ENCODE measurements around the gene POTEM. TPM values are rescaled to one million over a fixed set of nuclear protein-coding genes. Genes with fewer than 3 reads are reported as not detected.
"Not testable (repeated sequence)": the region's sequence is repeated elsewhere in the genome, so short reads cannot be mapped to it uniquely, and the experiment has no call there.

POTEM gene
- total RNA-seq, 1 donor from 2014 or later: not detected

DNA sequence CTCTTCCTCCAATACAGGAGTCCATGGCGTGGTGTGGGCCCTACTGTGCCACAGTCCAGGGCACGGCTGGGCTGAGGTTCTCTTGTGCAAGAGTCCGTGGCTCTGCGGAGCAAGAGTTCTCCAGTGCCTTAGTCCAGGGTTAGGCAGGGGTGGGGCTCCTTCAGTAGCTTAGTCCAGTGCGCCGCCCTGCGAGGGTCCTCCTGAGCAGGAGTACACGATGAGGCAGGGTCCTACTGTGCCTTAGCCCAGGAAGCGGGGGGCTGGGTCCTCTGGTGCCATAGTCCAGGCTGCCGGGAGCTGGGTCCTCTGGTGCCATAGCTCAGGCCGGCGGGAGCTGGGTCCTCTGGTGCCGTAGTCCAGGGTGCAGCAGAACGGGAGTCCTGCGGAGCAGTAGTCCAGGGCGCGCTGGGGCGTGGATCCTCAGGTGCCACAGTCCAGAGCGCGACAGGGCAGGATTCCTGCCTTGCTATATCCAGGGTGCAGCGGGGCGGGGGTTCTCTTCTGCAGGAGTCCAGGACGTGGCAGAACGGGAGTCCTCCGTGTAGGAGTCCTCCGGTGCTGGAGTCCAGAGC is 69.7 kb downstream of the POTEM start:
- DNase-seq (ENCODE audit: extremely low read depth, low read depth, low spot score): not testable (repeated sequence)

DNA sequence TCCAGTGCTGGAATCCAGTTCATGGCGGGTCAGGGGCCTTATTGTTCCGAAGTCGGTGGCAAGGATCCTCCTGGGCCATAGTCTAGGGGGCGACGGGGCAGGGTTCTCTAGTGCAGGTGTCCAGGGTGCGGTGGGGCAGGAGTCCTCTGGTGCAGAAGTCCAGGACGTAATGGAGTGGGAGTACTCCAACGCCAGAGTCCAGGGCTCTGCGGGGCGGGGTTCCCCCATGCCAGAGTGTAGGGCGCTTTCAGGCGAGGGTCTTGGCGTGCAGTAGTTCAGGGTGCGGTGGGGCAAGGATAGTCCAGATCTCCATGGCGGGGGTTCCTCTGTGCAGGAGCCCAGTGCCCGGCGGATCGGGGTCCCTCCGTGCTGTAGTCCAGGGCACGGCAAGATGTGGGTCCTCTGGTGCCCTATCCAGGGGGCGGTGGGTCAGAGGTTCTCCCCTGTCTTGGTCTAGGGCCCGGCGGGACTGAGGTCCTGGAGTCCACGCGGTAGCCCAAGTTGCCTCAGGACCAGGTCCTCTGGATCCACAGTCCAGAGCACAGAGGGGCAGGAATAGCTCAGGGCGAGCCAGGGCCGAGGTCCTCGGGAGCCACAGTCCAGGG is 70.9 kb downstream of the POTEM start:
- not testable (repeated sequence) for DNase-seq (ENCODE audit: extremely low read depth, low read depth, low spot score)

- DNase-seq (ENCODE audit: extremely low read depth, low read depth, low spot score): not testable (repeated sequence)
Measured at GRCh38 chr14:19038785-19039184, 71.6 kb downstream of the POTEM start.

- DNase-seq (ENCODE audit: extremely low read depth, low read depth, low spot score): not testable (repeated sequence)
Measured at GRCh38 chr14:19043384-19043783, 76.2 kb downstream of the POTEM start.
